ENCODE measurements around the gene ATG7. TPM values are rescaled to one million over a fixed set of nuclear protein-coding genes. Genes with fewer than 3 reads are reported as not detected.

The ATG7 gene
- total RNA-seq, 1 experiment from 2014 or later: 36.0 TPM

GRCh38 chr3:11304175-11304574 is 32.0 kb downstream of the ATG7 start:
- TF ChIP-seq, protein P1, sequence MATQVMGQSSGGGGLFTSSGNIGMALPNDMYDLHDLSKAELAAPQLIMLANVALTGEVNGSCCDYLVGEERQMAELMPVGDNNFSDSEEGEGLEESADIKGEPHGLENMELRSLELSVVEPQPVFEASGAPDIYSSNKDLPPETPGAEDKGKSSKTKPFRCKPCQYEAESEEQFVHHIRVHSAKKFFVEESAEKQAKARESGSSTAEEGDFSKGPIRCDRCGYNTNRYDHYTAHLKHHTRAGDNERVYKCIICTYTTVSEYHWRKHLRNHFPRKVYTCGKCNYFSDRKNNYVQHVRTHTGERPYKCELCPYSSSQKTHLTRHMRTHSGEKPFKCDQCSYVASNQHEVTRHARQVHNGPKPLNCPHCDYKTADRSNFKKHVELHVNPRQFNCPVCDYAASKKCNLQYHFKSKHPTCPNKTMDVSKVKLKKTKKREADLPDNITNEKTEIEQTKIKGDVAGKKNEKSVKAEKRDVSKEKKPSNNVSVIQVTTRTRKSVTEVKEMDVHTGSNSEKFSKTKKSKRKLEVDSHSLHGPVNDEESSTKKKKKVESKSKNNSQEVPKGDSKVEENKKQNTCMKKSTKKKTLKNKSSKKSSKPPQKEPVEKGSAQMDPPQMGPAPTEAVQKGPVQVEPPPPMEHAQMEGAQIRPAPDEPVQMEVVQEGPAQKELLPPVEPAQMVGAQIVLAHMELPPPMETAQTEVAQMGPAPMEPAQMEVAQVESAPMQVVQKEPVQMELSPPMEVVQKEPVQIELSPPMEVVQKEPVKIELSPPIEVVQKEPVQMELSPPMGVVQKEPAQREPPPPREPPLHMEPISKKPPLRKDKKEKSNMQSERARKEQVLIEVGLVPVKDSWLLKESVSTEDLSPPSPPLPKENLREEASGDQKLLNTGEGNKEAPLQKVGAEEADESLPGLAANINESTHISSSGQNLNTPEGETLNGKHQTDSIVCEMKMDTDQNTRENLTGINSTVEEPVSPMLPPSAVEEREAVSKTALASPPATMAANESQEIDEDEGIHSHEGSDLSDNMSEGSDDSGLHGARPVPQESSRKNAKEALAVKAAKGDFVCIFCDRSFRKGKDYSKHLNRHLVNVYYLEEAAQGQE (IDR thresholded peaks at IDR 0.05; ENCODE audit: insufficient read depth in 1 of 2, low read depth in 2 of 2, low read length in 1 of 2): no peak
- TF ChIP-seq TCF7L2 (IDR thresholded peaks at IDR 0.05; ENCODE audit: low read depth, low read length) (no peak), SIN3A (IDR thresholded peaks at IDR 0.05; ENCODE audit: borderline replicate concordance, insufficient read depth, low read depth, low read length) (no peak), POLR2AphosphoS5 (IDR thresholded peaks at IDR 0.05; ENCODE audit: low read depth, low read length) (no peak), CTCF (IDR thresholded peaks at IDR 0.05) (no peak)

GRCh38 chr3:11305509-11305908 is 33.3 kb downstream of the ATG7 start:
- intact Hi-C loops (cut with micrococcal nuclease; ENCODE audit: unreplicated experiment): no loop called here
- BruUV-seq (replicated peaks): no TSS peak
- H3K27ac ChIP-seq (ENCODE audit: low read length): no peak overlapping the region
- no peak for DNase-seq (ENCODE audit: low read depth, low spot score)
- no peaks in the 10 kb centered on the region for H3K27me3 ChIP-seq (ENCODE audit: control insufficient read depth, insufficient read depth, low read length)
- TF ChIP-seq TCF7L2 (IDR thresholded peaks at IDR 0.05; ENCODE audit: low read depth, low read length) (no peak), POLR2AphosphoS5 (IDR thresholded peaks at IDR 0.05; ENCODE audit: low read depth, low read length) (no peak), CTCF (IDR thresholded peaks at IDR 0.05) (no peak)
- TF ChIP-seq, protein P1 (IDR thresholded peaks at IDR 0.05; ENCODE audit: insufficient read depth in 1 of 2, low read depth in 2 of 2, low read length in 1 of 2): no peak
- no peak for ATAC-seq
- peaks cover 11% of the 10 kb centered on the region for H3K36me3 ChIP-seq (ENCODE audit: control insufficient read depth, insufficient read depth, low read length)
- H3K4me3 ChIP-seq (ENCODE audit: low read depth in 2 of 2, low read length in 2 of 2): no peak overlapping the region
- no peaks in the 10 kb centered on the region for H3K9me3 ChIP-seq (ENCODE audit: control insufficient read depth, insufficient read depth, low read depth, low read length)
- H3K4me1 ChIP-seq (ENCODE audit: control insufficient read depth, insufficient read depth, low read length): no peaks in the 10 kb centered on the region
- POLR2A ChIA-PET: no interaction called here
- in situ Hi-C loops (cut with HindIII; ENCODE audit: low pct_unique_long_range_greater_than_20kb, low sequenced_read_pairs): no loop called here
- CTCF ChIA-PET: no interaction called here

More at GRCh38 chr3:11304175-11304574, 32.0 kb downstream of the ATG7 start:
- CTCF ChIA-PET: no interaction called here
- no TSS peak for BruUV-seq (replicated peaks)
- Histone ChIP-seq H3K4me1 (ENCODE audit: control insufficient read depth, insufficient read depth, low read length) (no peaks in the 10 kb centered on the region), H3K27me3 (ENCODE audit: control insufficient read depth, insufficient read depth, low read length) (no peaks in the 10 kb centered on the region), H3K36me3 (ENCODE audit: control insufficient read depth, insufficient read depth, low read length) (peaks cover 11% of the 10 kb centered on the region), H3K27ac (ENCODE audit: low read length) (no peak overlapping the region), H3K9me3 (ENCODE audit: control insufficient read depth, insufficient read depth, low read depth, low read length) (no peaks in the 10 kb centered on the region), H3K4me3 (ENCODE audit: low read depth in 2 of 2, low read length in 2 of 2) (no peak overlapping the region)
- ATAC-seq (no peak), DNase-seq (ENCODE audit: low read depth, low spot score) (no peak)
- POLR2A ChIA-PET: no interaction called here
- intact Hi-C loops (cut with micrococcal nuclease; ENCODE audit: unreplicated experiment): no loop called here
- in situ Hi-C loops (cut with HindIII; ENCODE audit: low pct_unique_long_range_greater_than_20kb, low sequenced_read_pairs): no loop called here
